A549 treated with AZD9567 at 1 μM for 4 hours (cell line): ENCODE data around the gene SEMA3E. TPM values are rescaled to one million over a fixed set of nuclear protein-coding genes. Genes with fewer than 3 reads are reported as not detected.

Experiments used
- total RNA-seq: library from RNA; stranded (reverse); fragments of 200-300 nt; extraction: Qiagen RNA extraction; gene quantifications from 5 replicates; pipeline ENCODE4 v1.2.3, GENCODE V29; 2022; ENCODE audit not compliant: insufficient read depth

The SEMA3E gene
- 1.6 to 2.3 TPM (median 2.2 TPM) in 5 replicates for total RNA-seq

DNA sequence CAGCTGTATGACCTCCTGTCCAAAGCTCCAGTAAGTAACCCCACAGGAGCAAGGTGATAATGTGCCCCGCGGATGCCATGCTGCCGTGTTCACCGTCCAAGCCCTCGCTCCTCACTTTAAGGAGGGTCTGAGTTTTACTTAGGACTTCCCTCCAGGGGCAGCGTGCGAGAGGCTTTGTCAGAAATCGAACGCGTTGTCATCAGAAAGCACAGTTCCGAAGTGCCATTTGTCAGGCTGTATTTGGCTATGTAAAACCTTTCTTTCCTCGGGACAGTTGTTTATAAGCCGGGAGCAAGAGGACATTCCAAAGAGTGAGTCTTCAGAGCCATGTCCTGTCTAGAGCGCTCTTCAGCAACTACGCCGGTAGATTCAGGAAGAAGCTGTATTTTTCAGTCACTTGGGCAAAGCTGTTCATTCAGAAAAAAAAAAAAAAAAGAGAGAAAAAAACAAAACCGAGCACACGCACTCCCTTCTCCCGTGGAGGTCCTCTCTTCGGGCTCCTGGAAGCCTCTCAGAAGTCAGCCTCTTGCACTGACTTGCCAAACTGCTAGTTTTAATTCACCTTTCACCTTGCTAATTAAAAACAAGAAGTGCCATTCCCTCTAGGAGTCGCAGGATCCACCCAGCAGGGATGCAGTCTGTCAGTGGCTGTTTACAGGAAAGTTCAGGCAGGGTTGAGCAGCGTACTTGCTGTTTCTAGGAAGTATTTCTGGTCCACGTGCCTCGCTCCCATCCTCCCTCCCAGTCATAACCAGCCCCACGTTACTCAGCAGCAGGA, at the start of gene SEMA3E:
SEMA3E (minus strand) TSS at position 676 of the 778 bp plus-strand sequence.

